ENCODE data around the gene GFRA1.

Gene GFRA1

GRCh38 chr10:116240157-116240950, 32.7 kb downstream of the GFRA1 start:
- DNase-seq, result no peak

GRCh38 chr10:116239229-116239628, 33.8 kb downstream of the GFRA1 start:
- no peak for DNase-seq

- DNase-seq, result no peak
Measured at GRCh38 chr10:116237970-116238369, 35.0 kb downstream of the GFRA1 start.

GRCh38 chr10:116237260-116237659, 35.7 kb downstream of the GFRA1 start:
- DNase-seq, result no peak

- DNase-seq, result no peak
Measured at GRCh38 chr10:116233230-116233629, 39.8 kb downstream of the GFRA1 start.

GRCh38 chr10:116232613-116233012, 40.4 kb downstream of the GFRA1 start:
- no peak for DNase-seq

- DNase-seq, result no peak
Measured at GRCh38 chr10:116226766-116227165, 46.2 kb downstream of the GFRA1 start.

GRCh38 chr10:116226053-116226452, 47.0 kb downstream of the GFRA1 start:
- DNase-seq, result no peak

- DNase-seq, result no peak
Measured at GRCh38 chr10:116223289-116223688, 49.7 kb downstream of the GFRA1 start.

GRCh38 chr10:116221053-116221452, 52.0 kb downstream of the GFRA1 start:
- DNase-seq, result no peak

- no peak for DNase-seq
Measured at GRCh38 chr10:116216676-116217075, 56.3 kb downstream of the GFRA1 start.

- DNase-seq, result no peak
Measured at GRCh38 chr10:116215651-116216050, 57.4 kb downstream of the GFRA1 start.

- no peak for DNase-seq
Measured at GRCh38 chr10:116211682-116212081, 61.3 kb downstream of the GFRA1 start.

- DNase-seq, result no peak
Measured at GRCh38 chr10:116210588-116211346, 62.2 kb downstream of the GFRA1 start.

- no peak for DNase-seq
Measured at GRCh38 chr10:116209781-116210180, 63.2 kb downstream of the GFRA1 start.

GRCh38 chr10:116208956-116209567, 63.9 kb downstream of the GFRA1 start:
- no peak for DNase-seq

GRCh38 chr10:116207690-116208089, 65.3 kb downstream of the GFRA1 start:
- DNase-seq, result no peak

- DNase-seq, result no peak
Measured at GRCh38 chr10:116203661-116204060, 69.3 kb downstream of the GFRA1 start.

GRCh38 chr10:116201670-116202430, 71.2 kb downstream of the GFRA1 start:
- DNase-seq, result no peak

GRCh38 chr10:116201011-116201410, 72.0 kb downstream of the GFRA1 start:
- DNase-seq, result no peak

GRCh38 chr10:116198676-116199035, 74.3 kb downstream of the GFRA1 start:
- no peak for DNase-seq

GRCh38 chr10:116197946-116198675, 74.9 kb downstream of the GFRA1 start:
- DNase-seq, result no peak

Measured in activated gamma-delta T cell (primary cell).